Measurements from ENCODE around the gene SSC5D. TPM values are rescaled to one million over a fixed set of nuclear protein-coding genes. Genes with fewer than 3 reads are reported as not detected.

The SSC5D gene
- total RNA-seq, 6 experiments from 2014 or later: 47.7 to 59.9 (median 51.9) TPM

- H3K4me3 Mint-ChIP-seq: no peak overlapping the region
- no peak overlapping the region for H3K27ac Mint-ChIP-seq
- H3K27me3 Mint-ChIP-seq (ENCODE audit: insufficient read depth): peaks cover 1% of the 10 kb centered on the region; the same call in 1 of the 2 replicates
- H3K9me3 Mint-ChIP-seq: no peaks in the 10 kb centered on the region
- H3K36me3 Mint-ChIP-seq (ENCODE audit: low read depth): no peaks in the 10 kb centered on the region
- DNase-seq: no peak
- H3K4me1 Mint-ChIP-seq (ENCODE audit: low read depth): no peaks in the 10 kb centered on the region
- TF ChIP-seq, protein P1, sequence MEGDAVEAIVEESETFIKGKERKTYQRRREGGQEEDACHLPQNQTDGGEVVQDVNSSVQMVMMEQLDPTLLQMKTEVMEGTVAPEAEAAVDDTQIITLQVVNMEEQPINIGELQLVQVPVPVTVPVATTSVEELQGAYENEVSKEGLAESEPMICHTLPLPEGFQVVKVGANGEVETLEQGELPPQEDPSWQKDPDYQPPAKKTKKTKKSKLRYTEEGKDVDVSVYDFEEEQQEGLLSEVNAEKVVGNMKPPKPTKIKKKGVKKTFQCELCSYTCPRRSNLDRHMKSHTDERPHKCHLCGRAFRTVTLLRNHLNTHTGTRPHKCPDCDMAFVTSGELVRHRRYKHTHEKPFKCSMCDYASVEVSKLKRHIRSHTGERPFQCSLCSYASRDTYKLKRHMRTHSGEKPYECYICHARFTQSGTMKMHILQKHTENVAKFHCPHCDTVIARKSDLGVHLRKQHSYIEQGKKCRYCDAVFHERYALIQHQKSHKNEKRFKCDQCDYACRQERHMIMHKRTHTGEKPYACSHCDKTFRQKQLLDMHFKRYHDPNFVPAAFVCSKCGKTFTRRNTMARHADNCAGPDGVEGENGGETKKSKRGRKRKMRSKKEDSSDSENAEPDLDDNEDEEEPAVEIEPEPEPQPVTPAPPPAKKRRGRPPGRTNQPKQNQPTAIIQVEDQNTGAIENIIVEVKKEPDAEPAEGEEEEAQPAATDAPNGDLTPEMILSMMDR (IDR thresholded peaks at IDR 0.05): no peak
Observed at GRCh38 chr19:55535173-55535964, 47.1 kb downstream of the SSC5D start.

DNA sequence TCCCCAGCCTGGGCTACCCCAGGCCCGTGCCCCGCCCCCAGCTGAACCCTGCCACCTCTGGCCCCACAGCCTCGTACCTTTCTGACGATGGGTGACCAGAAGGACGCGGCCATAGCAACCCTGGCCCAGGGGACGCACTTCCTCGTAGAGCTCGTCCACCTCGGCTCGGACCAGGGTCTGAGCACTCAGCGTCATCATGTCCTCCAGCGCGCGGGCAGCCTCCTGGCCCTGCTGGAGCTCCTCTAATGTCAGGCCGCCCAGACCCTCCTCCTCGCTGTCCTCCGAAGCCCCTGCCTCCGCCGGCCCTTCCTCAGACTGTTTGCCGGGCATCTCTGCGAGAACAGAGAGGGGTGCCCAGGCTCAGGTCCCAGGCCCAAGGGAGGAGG, 47.7 kb downstream of the SSC5D start:
- Mint-ChIP-seq H3K27ac (no peak overlapping the region), H3K4me3 (no peak overlapping the region), H3K36me3 (ENCODE audit: low read depth) (no peaks in the 10 kb centered on the region), H3K4me1 (ENCODE audit: low read depth) (no peaks in the 10 kb centered on the region), H3K9me3 (no peaks in the 10 kb centered on the region), H3K27me3 (ENCODE audit: insufficient read depth) (peaks cover 6% of the 10 kb centered on the region; the same call in 1 of the 2 replicates)
- DNase-seq: no peak
- TF ChIP-seq, protein P1 (IDR thresholded peaks at IDR 0.05): no peak

- H3K27ac Mint-ChIP-seq: no peak overlapping the region
- H3K4me3 Mint-ChIP-seq: no peak overlapping the region
- H3K36me3 Mint-ChIP-seq (ENCODE audit: low read depth): no peaks in the 10 kb centered on the region
- peaks cover 6% of the 10 kb centered on the region; the same call in 1 of the 2 replicates for H3K27me3 Mint-ChIP-seq (ENCODE audit: insufficient read depth)
- no peak for DNase-seq
- H3K9me3 Mint-ChIP-seq: no peaks in the 10 kb centered on the region
- H3K4me1 Mint-ChIP-seq (ENCODE audit: low read depth): no peaks in the 10 kb centered on the region
- TF ChIP-seq, protein P1 (IDR thresholded peaks at IDR 0.05): no peak
Observed at GRCh38 chr19:55536366-55536765, 48.1 kb downstream of the SSC5D start.

GRCh38 chr19:55536951-55537740, 48.9 kb downstream of the SSC5D start, which contains the start of gene SBK2:
TSS of gene SBK2 (minus strand) at chr19:55537133. CDS start at chr19:55536294, 839 bp downstream.
- no peaks in the 10 kb centered on the region for H3K36me3 Mint-ChIP-seq (ENCODE audit: low read depth)
- no peak for DNase-seq

GRCh38 chr19:55537741-55538111, 49.5 kb downstream of the SSC5D start:
- H3K4me1 Mint-ChIP-seq (ENCODE audit: low read depth): no peaks in the 10 kb centered on the region
- DNase-seq: no peak
- no peak overlapping the region for H3K4me3 Mint-ChIP-seq
- no peaks in the 10 kb centered on the region for H3K9me3 Mint-ChIP-seq
- H3K36me3 Mint-ChIP-seq (ENCODE audit: low read depth): no peaks in the 10 kb centered on the region
- TF ChIP-seq, protein P1 (IDR thresholded peaks at IDR 0.05): no peak
- H3K27me3 Mint-ChIP-seq (ENCODE audit: insufficient read depth): peaks cover 6% of the 10 kb centered on the region; the same call in 1 of the 2 replicates
- no peak overlapping the region for H3K27ac Mint-ChIP-seq

More at GRCh38 chr19:55536951-55537740, 48.9 kb downstream of the SSC5D start, which contains the start of gene SBK2:
- no peak within 1 kb of the TSS for H3K4me3 Mint-ChIP-seq
- no peaks in the 10 kb centered on the region for H3K4me1 Mint-ChIP-seq (ENCODE audit: low read depth)
- H3K9me3 Mint-ChIP-seq: no peaks in the 10 kb centered on the region
- H3K27ac Mint-ChIP-seq: no peak within 1 kb of the TSS
- peaks cover 6% of the 10 kb centered on the region; the same call in 1 of the 2 replicates for H3K27me3 Mint-ChIP-seq (ENCODE audit: insufficient read depth)
- TF ChIP-seq, protein P1 (IDR thresholded peaks at IDR 0.05): peak; percentile 40

Measured in HFFc6 (cell line).